Osteocyte (in vitro differentiated cells): ENCODE measurements around the gene MTFP1. TPM values are rescaled to one million over a fixed set of nuclear protein-coding genes. Genes with fewer than 3 reads are reported as not detected.

ENCODE experiments used
- DNase-seq: peaks from one replicate; pipeline ENCODE4 v3.0.0; 2021; ENCODE audit warnings: mixed read lengths; ENCODE audit not compliant: unreplicated experiment; ENCODE audit errors: extremely low spot score
- H3K27ac Mint-ChIP-seq: one replicate; pipeline ENCODE4 v1.8.0; 2021; ENCODE audit warnings: mild to moderate bottlenecking, mixed read lengths; ENCODE audit not compliant: unreplicated experiment
- H3K27me3 Mint-ChIP-seq: one replicate; pipeline ENCODE4 v1.8.0; 2021; ENCODE audit warnings: mixed read lengths; ENCODE audit not compliant: unreplicated experiment
- H3K36me3 Mint-ChIP-seq: one replicate; pipeline ENCODE4 v1.8.0; 2021; ENCODE audit warnings: mixed read lengths; ENCODE audit not compliant: unreplicated experiment
- H3K4me1 Mint-ChIP-seq: one replicate; pipeline ENCODE4 v1.8.0; 2021; ENCODE audit warnings: mixed read lengths; ENCODE audit not compliant: unreplicated experiment
- H3K4me3 Mint-ChIP-seq: one replicate; pipeline ENCODE4 v1.8.0; 2021; ENCODE audit warnings: mild to moderate bottlenecking, moderate library complexity, mixed read lengths; ENCODE audit not compliant: unreplicated experiment
- H3K9me3 Mint-ChIP-seq: one replicate; pipeline ENCODE4 v1.8.0; 2021; ENCODE audit warnings: mixed read lengths; ENCODE audit not compliant: unreplicated experiment
- CTCF ChIP-seq: fragments of 200-600 bp; sonication (generic); IDR thresholded peaks from 2 replicates; pipeline ENCODE4 v1.5.0; 2021; ENCODE audit warnings: antibody characterized with exemption, mild to moderate bottlenecking, moderate library complexity
- total RNA-seq: library from RNA; stranded (reverse); gene quantifications from 2 replicates; pipeline ENCODE4 v1.2.1, GENCODE V29; 2021

Gene MTFP1
- total RNA-seq, 1 donor from 2014 or later: 10.5 TPM

DNA sequence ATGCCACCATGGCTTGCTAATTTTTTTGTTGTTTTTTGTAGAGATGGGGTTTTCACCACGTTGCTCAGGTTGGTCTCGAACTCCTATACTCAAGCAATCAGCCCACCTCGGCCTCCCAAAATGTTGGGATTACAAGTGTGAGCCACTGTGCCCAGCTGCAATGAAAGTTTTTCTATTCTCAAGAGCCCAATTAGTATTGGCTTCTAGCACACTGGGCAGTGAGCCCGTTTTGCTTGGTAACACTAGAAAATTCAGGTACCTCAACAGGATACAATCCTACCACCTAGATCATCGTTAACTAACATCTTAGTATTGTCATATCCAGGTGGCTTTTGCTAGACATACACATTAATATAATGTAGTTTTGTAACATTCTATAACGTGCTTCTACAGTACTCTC is 27.3 kb downstream of the MTFP1 start:
- Mint-ChIP-seq H3K4me3 (no peak overlapping the region), H3K4me1 (no peaks in the 10 kb centered on the region), H3K36me3 (no peaks in the 10 kb centered on the region), H3K27me3 (peaks cover 16% of the 10 kb centered on the region), H3K27ac (no peak overlapping the region), H3K9me3 (no peaks in the 10 kb centered on the region)
- DNase-seq: no peak
- TF ChIP-seq CTCF: no peak

DNA sequence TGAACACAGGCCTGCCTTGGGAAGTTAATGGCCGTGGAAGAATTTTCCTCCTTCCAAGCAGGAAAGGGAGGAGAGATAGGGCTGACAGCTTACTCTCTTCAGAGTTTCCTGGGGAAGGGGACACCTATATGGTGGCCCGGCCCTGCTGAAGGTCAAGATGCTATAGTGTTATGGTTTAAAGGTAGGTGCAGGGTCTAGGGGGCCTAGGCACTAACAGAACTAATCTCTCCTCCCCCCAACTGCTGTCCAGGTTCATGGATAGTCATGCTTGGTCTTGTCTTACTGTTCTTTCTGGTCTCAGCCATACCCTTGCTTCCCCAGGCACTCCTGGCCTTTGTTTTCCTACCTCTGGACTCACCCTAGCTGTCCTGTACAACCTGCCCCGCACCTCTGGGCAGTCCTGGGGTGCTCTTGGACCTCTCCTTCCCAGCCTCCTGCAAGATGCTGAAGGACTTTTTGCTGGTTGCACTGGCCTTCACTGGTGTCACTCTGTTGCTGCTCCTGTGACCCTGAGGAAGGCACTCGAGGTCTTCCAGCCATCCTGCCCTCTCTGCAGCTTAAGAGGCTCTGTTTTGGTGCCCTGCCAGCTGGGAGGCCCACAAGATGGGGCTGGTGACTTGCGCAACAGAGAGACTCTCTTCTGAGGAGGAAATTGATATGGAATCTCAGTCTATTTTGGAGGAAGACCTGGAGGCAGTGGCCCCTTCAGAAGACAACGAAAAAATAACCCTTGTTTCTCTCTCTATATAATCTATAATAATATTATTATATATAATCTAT is 28.4 kb downstream of the MTFP1 start:
- DNase-seq: no peak
- Mint-ChIP-seq H3K4me1 (no peaks in the 10 kb centered on the region), H3K27ac (no peak overlapping the region), H3K27me3 (peaks cover 16% of the 10 kb centered on the region), H3K4me3 (no peak overlapping the region), H3K9me3 (no peaks in the 10 kb centered on the region), H3K36me3 (no peaks in the 10 kb centered on the region)
- no peak for TF ChIP-seq CTCF

- Mint-ChIP-seq H3K4me3 (no peak overlapping the region), H3K36me3 (no peaks in the 10 kb centered on the region), H3K9me3 (no peaks in the 10 kb centered on the region), H3K4me1 (no peaks in the 10 kb centered on the region), H3K27ac (no peak overlapping the region), H3K27me3 (peaks cover 16% of the 10 kb centered on the region)
- DNase-seq: no peak
- TF ChIP-seq CTCF: no peak
These were observed 29.7 kb downstream of the MTFP1 start for GRCh38 chr22:30455075-30455840.

GRCh38 chr22:30457981-30458380 is 32.4 kb downstream of the MTFP1 start:
- Mint-ChIP-seq H3K4me1 (no peaks in the 10 kb centered on the region), H3K27ac (no peak overlapping the region), H3K9me3 (no peaks in the 10 kb centered on the region), H3K4me3 (no peak overlapping the region), H3K36me3 (no peaks in the 10 kb centered on the region), H3K27me3 (peaks cover 7% of the 10 kb centered on the region)
- DNase-seq: no peak
- TF ChIP-seq CTCF: no peak
